ENCODE data around the gene AFAP1. TPM values are rescaled to one million over a fixed set of nuclear protein-coding genes. Genes with fewer than 3 reads are reported as not detected.

The AFAP1 gene
- polyA plus RNA-seq, 1 experiment: 61.7 TPM

DNA sequence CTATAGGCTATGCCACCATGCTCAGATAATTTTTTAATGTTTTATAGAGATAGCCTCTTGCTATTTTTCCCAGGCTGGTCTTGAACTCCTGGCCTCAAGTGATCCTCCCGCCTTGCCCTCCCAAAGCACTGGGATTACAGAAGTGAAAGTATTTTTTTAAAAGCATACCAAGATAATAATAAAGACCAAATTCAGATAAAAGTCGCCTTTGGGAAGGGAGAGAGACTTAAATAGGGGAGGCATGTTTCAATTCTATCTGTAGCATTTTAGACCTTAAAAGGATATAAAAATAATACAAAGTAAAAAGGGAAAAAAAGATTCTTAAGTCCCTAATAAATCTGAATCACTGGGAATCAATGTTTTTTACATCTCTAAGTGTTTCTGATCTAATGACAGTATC, 108.9 kb downstream of the AFAP1 start:
- POLR2A ChIA-PET: no interaction called here
- Histone ChIP-seq H3K4me3 (ENCODE audit: low read depth, low read length) (no peak overlapping the region), H3K9me3 (ENCODE audit: control insufficient read depth, insufficient read depth, low read length) (no peaks in the 10 kb centered on the region), H3K27me3 (ENCODE audit: control insufficient read depth, insufficient read depth, low read length) (no peaks in the 10 kb centered on the region), H3K27ac (ENCODE audit: low read depth, low read length) (peak overlapping the region; percentile 31)
- DNase-seq (ENCODE audit: low read depth, low spot score): no peak
- TF ChIP-seq, protein P1, sequence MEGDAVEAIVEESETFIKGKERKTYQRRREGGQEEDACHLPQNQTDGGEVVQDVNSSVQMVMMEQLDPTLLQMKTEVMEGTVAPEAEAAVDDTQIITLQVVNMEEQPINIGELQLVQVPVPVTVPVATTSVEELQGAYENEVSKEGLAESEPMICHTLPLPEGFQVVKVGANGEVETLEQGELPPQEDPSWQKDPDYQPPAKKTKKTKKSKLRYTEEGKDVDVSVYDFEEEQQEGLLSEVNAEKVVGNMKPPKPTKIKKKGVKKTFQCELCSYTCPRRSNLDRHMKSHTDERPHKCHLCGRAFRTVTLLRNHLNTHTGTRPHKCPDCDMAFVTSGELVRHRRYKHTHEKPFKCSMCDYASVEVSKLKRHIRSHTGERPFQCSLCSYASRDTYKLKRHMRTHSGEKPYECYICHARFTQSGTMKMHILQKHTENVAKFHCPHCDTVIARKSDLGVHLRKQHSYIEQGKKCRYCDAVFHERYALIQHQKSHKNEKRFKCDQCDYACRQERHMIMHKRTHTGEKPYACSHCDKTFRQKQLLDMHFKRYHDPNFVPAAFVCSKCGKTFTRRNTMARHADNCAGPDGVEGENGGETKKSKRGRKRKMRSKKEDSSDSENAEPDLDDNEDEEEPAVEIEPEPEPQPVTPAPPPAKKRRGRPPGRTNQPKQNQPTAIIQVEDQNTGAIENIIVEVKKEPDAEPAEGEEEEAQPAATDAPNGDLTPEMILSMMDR (IDR thresholded peaks at IDR 0.05; ENCODE audit: low read depth, low read length): no peak
- CTCF ChIA-PET: interaction anchor here (1.3 kb wide), 1 partner anchor 29 kb away, joined by 14 read pairs; no protein-coding TSS in a partner anchor

DNA sequence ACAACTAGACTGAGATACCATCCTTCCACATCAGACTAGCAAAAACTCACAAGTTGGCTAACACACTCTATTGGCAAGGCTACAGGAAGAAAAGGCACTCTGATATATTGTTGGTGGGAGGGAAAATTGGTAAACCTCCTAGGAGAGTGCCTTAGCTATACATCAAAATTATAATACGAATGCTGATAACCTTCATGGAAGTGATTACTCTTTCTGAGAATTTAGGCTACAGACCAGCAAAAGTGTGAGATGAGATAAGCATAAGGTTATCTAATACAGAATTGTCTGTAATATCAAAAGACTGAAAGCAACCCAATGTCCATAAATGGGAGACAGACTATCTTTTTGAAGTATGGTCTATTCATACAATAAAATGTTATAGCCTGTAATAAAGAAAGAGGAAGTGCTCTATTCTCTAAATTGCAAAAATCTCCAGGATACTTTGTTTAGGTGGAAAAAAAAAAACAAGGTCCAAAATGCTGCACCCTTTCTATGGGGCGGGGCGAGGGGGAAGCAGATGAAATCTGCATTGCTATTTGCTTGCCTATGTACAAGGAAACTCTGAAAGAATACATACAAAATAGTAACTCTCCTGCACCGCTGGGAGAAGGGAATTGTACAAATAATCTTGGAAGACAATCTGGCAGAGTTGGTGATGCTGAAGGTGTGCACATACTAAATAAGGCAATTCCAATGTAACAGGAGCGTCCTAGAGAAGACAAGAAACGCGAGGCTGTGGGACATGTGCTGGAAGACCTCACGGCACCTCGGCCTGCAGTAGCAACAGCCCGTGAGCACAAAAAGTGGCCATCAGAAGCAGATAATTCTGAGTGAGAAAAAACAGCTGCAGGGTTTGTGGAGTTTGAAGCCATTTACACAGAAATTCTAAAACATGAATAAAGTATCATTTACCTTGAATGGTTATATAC, 109.7 kb downstream of the AFAP1 start:
- DNase-seq (ENCODE audit: low read depth, low spot score): no peak
- Histone ChIP-seq H3K9me3 (ENCODE audit: control insufficient read depth, insufficient read depth, low read length) (no peaks in the 10 kb centered on the region), H3K4me3 (ENCODE audit: low read depth, low read length) (no peak overlapping the region), H3K27me3 (ENCODE audit: control insufficient read depth, insufficient read depth, low read length) (no peaks in the 10 kb centered on the region), H3K27ac (ENCODE audit: low read depth, low read length) (no peak overlapping the region)
- ChIA-PET POLR2A (interaction anchor here (1.8 kb wide), 1 partner anchor 14 kb away, joined by 9 read pairs; no protein-coding TSS in a partner anchor), CTCF (interaction anchor here (1.3 to 1.4 kb wide), 2 partner anchors 26 to 157 kb away, joined by 3 to 7 read pairs; no protein-coding TSS in a partner anchor)
- TF ChIP-seq, protein P1 (IDR thresholded peaks at IDR 0.05; ENCODE audit: low read depth, low read length): no peak

DNA sequence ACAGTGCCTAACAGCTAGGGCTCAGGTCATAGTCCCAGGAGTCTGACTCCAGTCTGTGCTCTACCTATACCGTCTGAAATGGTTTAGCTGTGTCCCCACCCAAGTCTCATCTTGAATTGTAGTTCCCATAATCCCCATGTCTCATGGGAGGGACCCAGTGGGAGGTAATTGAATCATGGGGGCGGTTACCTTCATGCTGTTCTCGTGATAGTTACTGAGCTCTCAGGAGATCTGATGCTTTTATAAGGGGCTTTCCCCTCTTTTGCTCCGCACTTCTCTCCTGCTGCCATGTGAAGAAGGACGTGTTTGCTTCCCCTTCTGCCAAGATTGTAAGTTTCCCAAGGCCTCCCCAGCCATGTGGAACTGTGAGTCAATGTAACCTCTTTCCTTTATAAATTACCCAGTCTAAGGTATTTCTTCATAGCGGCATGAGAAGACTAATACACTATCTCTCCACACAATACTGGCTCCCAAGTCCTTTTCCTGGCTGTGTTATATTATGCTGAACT, 110.8 kb downstream of the AFAP1 start:
- DNase-seq (ENCODE audit: low read depth, low spot score): no peak
- H3K27me3 ChIP-seq (ENCODE audit: control insufficient read depth, insufficient read depth, low read length): no peaks in the 10 kb centered on the region
- no peak overlapping the region for H3K4me3 ChIP-seq (ENCODE audit: low read depth, low read length)
- TF ChIP-seq, protein P1 (IDR thresholded peaks at IDR 0.05; ENCODE audit: low read depth, low read length): no peak
- CTCF ChIA-PET: interaction anchor here (1.3 to 1.4 kb wide), 4 partner anchors 24 to 158 kb away, joined by 3 to 7 read pairs (median 4); no protein-coding TSS in a partner anchor
- POLR2A ChIA-PET: interaction anchor here (0.8 to 1.8 kb wide), 6 partner anchors 11 to 23 kb away, joined by 3 to 12 read pairs (median 6); no protein-coding TSS in a partner anchor
- no peaks in the 10 kb centered on the region for H3K9me3 ChIP-seq (ENCODE audit: control insufficient read depth, insufficient read depth, low read length)
- H3K27ac ChIP-seq (ENCODE audit: low read depth, low read length): peak overlapping the region; percentile 96

DNA sequence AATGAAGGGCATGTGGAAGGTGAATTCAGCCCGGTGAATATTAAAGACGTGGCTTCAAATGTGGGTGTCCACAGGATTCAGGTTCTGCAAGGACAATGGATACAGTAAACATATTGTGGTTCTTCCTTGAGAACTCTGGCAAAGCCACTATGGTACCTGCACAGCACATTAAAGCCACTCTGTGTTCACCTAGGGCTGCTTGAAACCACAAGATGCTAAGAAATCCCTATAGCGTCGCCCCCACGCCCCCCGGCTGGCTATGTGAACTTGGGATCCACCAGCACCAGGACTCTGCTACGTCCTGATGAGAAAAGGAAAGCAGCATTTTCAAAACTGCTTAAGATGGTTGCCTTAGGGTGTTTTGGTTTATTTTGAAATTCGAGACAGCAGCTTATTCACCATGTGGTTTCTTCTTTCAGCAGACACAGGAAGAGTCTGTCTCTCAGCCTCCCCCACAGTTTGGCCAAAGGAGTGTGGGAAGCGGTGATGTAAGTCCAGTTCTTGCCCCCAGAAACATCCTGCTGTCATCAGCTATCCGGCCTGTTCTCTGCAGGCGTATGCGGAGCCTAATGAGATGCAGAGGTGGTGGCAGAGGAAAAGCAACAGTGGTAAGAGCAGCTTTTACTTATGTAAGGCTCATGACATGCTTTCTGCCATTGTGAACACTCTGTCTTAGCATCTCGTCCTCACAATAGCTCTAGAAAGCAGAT, 111.5 kb downstream of the AFAP1 start:
- CTCF ChIA-PET: interaction anchor here (0.7 to 1.4 kb wide), 5 partner anchors 24 to 160 kb away, joined by 3 to 7 read pairs (median 3); no protein-coding TSS in a partner anchor
- POLR2A ChIA-PET: interaction anchor here (0.5 to 1.8 kb wide), 10 partner anchors 11 to 117 kb away, joined by 3 to 12 read pairs (median 4); no protein-coding TSS in a partner anchor
- Histone ChIP-seq H3K27ac (ENCODE audit: low read depth, low read length) (peak overlapping the region; percentile 96), H3K4me3 (ENCODE audit: low read depth, low read length) (peak overlapping the region; percentile 17; the same call in 1 of the 2 replicates), H3K9me3 (ENCODE audit: control insufficient read depth, insufficient read depth, low read length) (no peaks in the 10 kb centered on the region), H3K27me3 (ENCODE audit: control insufficient read depth, insufficient read depth, low read length) (no peaks in the 10 kb centered on the region)
- TF ChIP-seq, protein P1 (IDR thresholded peaks at IDR 0.05; ENCODE audit: low read depth, low read length): no peak
- peak; percentile 97 for DNase-seq (ENCODE audit: low read depth, low spot score)

Data from AG04450 (cell line).